Epithelial cell of umbilical artery (primary cell): ENCODE data around the gene NEU1. TPM values are rescaled to one million over a fixed set of nuclear protein-coding genes. Genes with fewer than 3 reads are reported as not detected.

Experiments
- total RNA-seq: library from RNA; depleted of rRNA; stranded (reverse); fragments of >200 nt; gene quantifications from 2 replicates; pipeline ENCODE4 v1.2.3, GENCODE V29; 2014

The NEU1 gene
- 58.1 and 93.8 TPM in 2 replicates for total RNA-seq

DNA sequence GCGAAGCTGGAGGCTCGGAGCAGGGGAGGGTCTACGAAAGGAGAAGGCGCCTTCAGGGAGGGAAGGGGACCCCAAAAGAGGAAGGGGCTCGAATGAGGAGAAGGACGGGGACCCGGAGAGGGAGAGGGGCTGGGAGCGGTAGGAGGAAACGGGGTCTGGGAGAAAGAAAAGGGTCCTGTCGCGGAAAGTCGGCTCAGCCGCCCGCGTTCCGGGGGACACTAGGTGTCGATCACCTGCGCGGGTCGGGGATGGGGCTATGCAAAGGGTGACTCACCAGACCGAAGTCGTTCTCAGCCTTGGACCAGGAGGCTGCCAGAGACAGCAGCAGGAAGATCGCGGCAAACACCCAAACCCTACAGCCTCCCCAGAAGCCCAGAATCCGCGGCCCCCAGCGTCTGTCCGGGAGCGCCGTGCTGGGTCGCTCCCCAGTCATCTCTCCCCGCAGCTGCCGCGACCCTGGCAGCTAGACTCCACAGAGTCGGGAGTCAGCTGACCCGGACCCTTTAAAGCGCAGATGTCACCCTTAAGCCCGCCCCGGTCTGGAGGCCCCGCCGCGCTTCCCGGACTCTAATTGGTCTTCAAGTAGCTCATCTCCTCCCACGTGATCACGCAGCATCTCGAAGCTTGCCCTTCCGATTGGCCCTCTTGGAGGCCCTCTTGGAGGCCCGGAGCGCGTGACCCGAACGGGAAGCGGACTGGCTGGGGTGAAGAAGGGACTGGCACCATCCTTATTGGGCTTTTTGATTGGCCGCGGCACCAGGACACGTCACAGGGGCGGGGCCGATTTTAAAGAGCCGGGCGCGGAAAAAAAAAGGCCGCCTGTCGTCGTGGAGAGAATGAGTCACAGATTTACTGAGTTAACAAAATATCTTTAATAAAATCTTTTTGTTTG is at the start of gene NEU1:
Gene NEU1 (minus strand): TSS at position 478 of the 892 bp plus-strand sequence. CDS start 45 bp downstream, at position 433.

DNA sequence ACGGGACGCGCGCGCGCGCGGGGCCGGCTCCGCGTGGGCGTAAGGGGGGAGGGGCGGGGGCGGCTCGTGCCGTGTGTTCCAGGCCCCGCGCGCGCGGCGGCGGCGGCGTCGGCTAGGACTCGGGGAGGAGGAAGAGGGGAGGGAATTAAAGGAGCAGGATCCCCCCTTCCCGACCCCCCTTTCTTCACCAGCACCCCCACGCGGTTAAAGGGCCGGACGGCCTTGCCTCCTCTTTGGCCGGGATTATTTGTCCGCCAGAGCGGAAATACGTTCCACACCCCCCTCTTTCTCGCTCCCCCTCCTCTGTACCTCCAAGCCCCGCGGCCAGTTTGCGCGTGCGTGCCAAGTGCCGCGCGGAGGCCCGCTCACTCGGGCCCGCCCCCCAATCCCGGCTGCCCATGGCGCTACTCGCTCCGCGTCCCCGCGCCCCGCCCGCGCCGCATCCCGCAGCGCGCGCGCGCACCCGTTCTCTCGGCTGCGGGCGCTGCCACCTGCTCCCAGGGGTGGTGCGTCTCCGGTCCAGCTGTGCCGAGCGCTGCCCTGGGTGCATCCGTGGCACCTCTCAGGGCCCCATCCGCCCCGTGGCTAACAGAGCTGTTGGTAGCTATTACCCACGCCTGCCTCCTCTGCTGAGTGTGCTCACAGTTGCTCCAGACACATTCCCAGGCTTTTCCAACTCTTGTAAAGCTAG is 39.5 kb upstream of the NEU1 start, which contains the start of gene ZBTB12:
Gene ZBTB12 (minus strand): TSS at position 134 of the 691 bp plus-strand sequence. CDS start 781 bp downstream, outside the sequence.

DNA sequence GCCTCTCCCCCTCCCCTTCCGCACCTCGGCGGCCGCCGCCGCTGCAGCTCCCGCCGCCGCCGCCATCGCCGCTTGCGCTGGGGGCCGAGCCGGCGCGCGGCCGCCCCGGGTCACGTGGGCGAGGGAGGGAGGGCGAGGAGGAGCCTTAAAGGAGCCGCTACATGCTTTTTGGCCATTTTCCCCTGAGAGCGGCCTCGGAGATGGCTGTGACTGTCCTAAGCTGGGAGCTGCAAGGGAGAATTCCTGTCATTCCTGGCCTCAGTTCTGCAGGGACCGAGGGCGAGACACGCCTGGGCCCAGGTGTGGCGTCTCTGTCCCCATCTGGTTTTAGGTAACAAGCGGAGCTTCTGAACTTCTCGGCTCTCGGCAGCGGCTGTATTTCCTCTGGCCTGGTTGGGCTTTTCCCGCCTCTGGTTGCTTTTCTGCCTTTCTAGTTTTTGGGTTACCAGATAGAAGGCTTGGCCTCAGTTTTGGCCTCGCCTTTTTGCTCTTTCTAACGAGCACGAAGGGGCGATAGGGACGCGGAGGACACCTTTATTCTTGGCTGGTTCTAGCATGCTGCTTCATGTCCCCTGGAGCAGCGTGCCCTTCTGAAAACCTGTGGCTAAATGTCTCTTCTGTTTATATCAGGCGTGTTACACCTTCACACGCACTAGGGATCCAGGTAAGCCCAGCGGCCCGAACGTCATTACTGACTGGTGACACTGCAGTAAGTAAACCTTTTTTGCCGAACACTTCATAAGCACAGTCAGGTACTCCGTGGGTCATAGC is 35.2 kb upstream of the NEU1 start, which contains the start of gene EHMT2:
Gene EHMT2 (minus strand): TSS at position 87 of the 771 bp plus-strand sequence. CDS start 21 bp downstream, at position 66.

DNA sequence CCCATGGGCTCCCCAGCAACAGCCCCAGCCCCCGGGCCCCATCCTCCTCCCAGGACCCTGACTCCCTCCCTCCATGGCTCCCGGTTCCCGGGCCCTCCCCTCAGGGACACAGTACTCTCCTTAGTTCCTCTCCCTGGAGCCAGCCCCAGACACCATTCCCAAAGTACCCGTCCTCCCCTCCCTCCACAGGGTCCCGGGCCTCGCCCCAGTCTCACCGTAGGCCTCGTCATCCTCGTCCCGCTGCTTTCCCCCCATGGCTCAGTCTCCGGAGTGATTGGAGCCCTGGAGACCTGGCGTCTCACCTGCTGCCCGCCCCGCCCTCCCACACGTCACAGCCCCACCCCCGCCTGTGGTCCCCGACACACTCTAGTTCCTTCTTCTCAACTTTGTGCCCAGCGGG is 16.1 kb upstream of the NEU1 start, which contains the start of gene SLC44A4:
Gene SLC44A4 (minus strand): TSS at position 272 of the 400 bp plus-strand sequence. CDS start 17 bp downstream, at position 255.

DNA sequence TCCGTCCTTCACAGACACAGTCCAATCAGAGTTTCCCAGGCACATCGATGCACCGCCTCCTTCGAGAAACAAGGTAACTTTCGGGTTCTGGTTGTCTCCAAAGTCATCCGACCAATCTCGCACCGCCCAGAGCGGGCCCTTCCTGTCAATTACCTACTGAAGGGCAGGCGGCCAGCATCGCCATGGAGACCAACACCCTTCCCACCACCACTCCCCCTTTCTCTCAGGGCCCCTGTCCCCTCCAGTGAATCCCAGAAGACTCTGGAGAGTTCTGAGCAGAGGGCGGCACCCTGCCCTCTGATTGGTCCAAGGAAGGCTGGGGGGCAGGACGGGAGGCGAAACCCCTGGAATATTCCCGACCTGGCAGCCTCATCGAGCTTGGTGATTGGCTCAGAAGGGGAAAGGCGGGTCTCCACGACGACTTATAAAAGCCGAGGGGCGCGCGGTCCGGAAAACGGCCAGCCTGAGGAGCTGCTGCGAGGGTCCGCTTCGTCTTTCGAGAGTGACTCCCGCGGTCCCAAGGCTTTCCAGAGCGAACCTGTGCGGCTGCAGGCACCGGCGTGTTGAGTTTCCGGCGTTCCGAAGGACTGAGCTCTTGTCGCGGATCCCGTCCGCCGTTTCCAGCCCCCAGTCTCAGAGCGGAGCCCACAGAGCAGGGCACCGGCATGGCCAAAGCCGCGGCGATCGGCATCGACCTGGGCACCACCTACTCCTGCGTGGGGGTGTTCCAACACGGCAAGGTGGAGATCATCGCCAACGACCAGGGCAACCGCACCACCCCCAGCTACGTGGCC is 35.1 kb downstream of the NEU1 start, which contains the start of gene HSPA1B:
Gene HSPA1B (plus strand): TSS at position 453 of the 794 bp plus-strand sequence. CDS start 213 bp downstream, at position 666.

DNA sequence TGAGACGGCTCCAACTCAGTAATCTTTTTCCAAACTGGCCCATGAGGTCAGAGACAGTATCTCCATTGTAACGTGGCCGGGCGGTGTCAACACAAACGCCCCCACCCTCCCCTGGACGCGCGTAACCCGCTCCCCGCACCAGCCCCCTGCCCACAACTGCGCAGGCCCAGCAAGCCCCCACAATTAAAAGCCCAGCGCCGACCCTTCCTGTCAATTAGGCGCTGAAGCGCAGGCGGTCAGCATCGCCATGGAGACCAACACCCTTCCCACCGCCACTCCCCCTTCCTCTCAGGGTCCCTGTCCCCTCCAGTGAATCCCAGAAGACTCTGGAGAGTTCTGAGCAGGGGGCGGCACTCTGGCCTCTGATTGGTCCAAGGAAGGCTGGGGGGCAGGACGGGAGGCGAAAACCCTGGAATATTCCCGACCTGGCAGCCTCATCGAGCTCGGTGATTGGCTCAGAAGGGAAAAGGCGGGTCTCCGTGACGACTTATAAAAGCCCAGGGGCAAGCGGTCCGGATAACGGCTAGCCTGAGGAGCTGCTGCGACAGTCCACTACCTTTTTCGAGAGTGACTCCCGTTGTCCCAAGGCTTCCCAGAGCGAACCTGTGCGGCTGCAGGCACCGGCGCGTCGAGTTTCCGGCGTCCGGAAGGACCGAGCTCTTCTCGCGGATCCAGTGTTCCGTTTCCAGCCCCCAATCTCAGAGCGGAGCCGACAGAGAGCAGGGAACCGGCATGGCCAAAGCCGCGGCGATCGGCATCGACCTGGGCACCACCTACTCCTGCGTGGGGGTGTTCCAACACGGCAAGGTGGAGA is 47.4 kb downstream of the NEU1 start, which contains the start of the genes HSPA1A and HSPA1L:
Gene HSPA1A (plus strand): TSS at position 519 of the 814 bp plus-strand sequence. CDS start 214 bp downstream, at position 733.
Gene HSPA1L (minus strand): TSS at position 259 of the 814 bp plus-strand sequence. CDS start 3,311 bp downstream, outside the sequence.

Other genes starting within 250 kb of the NEU1 start
- not detected in 2 replicates for gene AIF1, start 247.6 kb downstream of the NEU1 start, total RNA-seq
- 22.2 and 24.0 TPM in 2 replicates for gene PRRC2A, start 242.1 kb downstream of the NEU1 start, total RNA-seq
- gene BAG6, start 210.2 kb downstream of the NEU1 start, total RNA-seq: 90.4 and 110 TPM in 2 replicates
- 0.30 TPM in 1 of 2 replicates, not detected in the other for gene APOM, start 206.9 kb downstream of the NEU1 start, total RNA-seq
- gene C6orf47, start 202.0 kb downstream of the NEU1 start, total RNA-seq: 18.8 and 21.1 TPM in 2 replicates
- gene GPANK1, start 197.8 kb downstream of the NEU1 start, total RNA-seq: 10.2 and 10.7 TPM in 2 replicates
- 84.3 and 95.2 TPM in 2 replicates for gene CSNK2B, start 196.7 kb downstream of the NEU1 start, total RNA-seq
- 0.97 and 1.7 TPM in 2 replicates for gene LY6G5B, start 192.8 kb downstream of the NEU1 start, total RNA-seq
- gene LY6G5C, start 181.8 kb downstream of the NEU1 start, total RNA-seq: under 0.01 and 2.7 TPM in 2 replicates
- gene ABHD16A, start 159.5 kb downstream of the NEU1 start, total RNA-seq: 41.3 and 51.1 TPM in 2 replicates
- gene LY6G6F, start 156.0 kb downstream of the NEU1 start, total RNA-seq: not detected in 2 replicates
- gene LY6G6D, start 147.5 kb downstream of the NEU1 start, total RNA-seq: not detected in 2 replicates
- gene LY6G6C, start 141.1 kb downstream of the NEU1 start, total RNA-seq: not detected in 2 replicates
- not detected in 2 replicates for gene MPIG6B, start 139.4 kb downstream of the NEU1 start, total RNA-seq
- gene DDAH2, start 133.5 kb downstream of the NEU1 start, total RNA-seq: 68.5 and 79.6 TPM in 2 replicates
- gene CLIC1, start 126.3 kb downstream of the NEU1 start, total RNA-seq: 865 and 1,138 TPM in 2 replicates
- gene MSH5, start 122.8 kb downstream of the NEU1 start, total RNA-seq: 7.1 and 7.9 TPM in 2 replicates
- gene SAPCD1, start 100.2 kb downstream of the NEU1 start, total RNA-seq: 0.65 TPM in 1 of 2 replicates, not detected in the other
- gene VWA7, start 85.5 kb downstream of the NEU1 start, total RNA-seq: not detected in 2 replicates
- 50.3 and 57.1 TPM in 2 replicates for gene VARS1, start 67.1 kb downstream of the NEU1 start, total RNA-seq
- 57.2 and 65.0 TPM in 2 replicates for gene LSM2, start 55.9 kb downstream of the NEU1 start, total RNA-seq
- gene HSPA1L, start 47.5 kb downstream of the NEU1 start, total RNA-seq: 0.76 and 0.97 TPM in 2 replicates
- 43.5 and 61.9 TPM in 2 replicates for gene HSPA1A, start 47.3 kb downstream of the NEU1 start, total RNA-seq
- gene HSPA1B, start 35.1 kb downstream of the NEU1 start, total RNA-seq: 60.1 and 104 TPM in 2 replicates
- gene SLC44A4, start 16.2 kb upstream of the NEU1 start, total RNA-seq: 0.15 and 0.32 TPM in 2 replicates
- gene EHMT2, start 34.9 kb upstream of the NEU1 start, total RNA-seq: 36.4 and 43.8 TPM in 2 replicates
- 2.6 and 2.9 TPM in 2 replicates for gene ZBTB12, start 39.3 kb upstream of the NEU1 start, total RNA-seq
- not detected in 2 replicates for gene C2, start 64.9 kb upstream of the NEU1 start, total RNA-seq
- gene CFB, start 83.3 kb upstream of the NEU1 start, total RNA-seq: 1.3 and 7.9 TPM in 2 replicates
- gene NELFE, start 96.2 kb upstream of the NEU1 start, total RNA-seq: 118 and 128 TPM in 2 replicates
- 33.7 and 49.4 TPM in 2 replicates for gene SKIC2, start 96.4 kb upstream of the NEU1 start, total RNA-seq
- gene DXO, start 109.3 kb upstream of the NEU1 start, total RNA-seq: 10.6 and 12.7 TPM in 2 replicates
- gene C4A, start 119.2 kb upstream of the NEU1 start, total RNA-seq: 0.65 and 0.91 TPM in 2 replicates
- gene C4B, start 152.0 kb upstream of the NEU1 start, total RNA-seq: 0.32 and 1.1 TPM in 2 replicates
- gene CYP21A2, start 175.6 kb upstream of the NEU1 start, total RNA-seq: not detected in 2 replicates
- under 0.01 and 0.15 TPM in 2 replicates for gene TNXB, start 246.5 kb upstream of the NEU1 start, total RNA-seq